Endothelial cell of umbilical vein (primary cell): ENCODE measurements around the gene RALGPS1. TPM values are rescaled to one million over a fixed set of nuclear protein-coding genes. Genes with fewer than 3 reads are reported as not detected.

ENCODE experiments used
- BruUV-seq: library from RNA; stranded (reverse); fragments of 400-500 nt; replicated peaks from 2 replicates; lab custom pipeline; 2021; lab: Mats Ljungman, UMichigan
- CTCF ChIA-PET: fragments of 300-600, 350-600 bp; sonication (Branson Sonifier 250); formaldehyde crosslinking; loops from one replicate; lab custom pipeline; 2021; ENCODE audit warnings: antibody characterized with exemption, inconsistent platforms; lab: Charles Lee
- POLR2A ChIA-PET: fragments of 300-600, 350-600 bp; sonication (Branson Sonifier 250); formaldehyde crosslinking; loops from one replicate; lab custom pipeline; 2021; ENCODE audit warnings: antibody characterized with exemption, inconsistent platforms; lab: Charles Lee
- DNase-seq: peaks from one replicate; pipeline ENCODE4 v3.0.0-alpha.2; 2011; ENCODE audit warnings: low read depth, low spot score
- FAIRE-seq: peaks from 2 replicates; lab custom pipeline; 2011; peaks lifted over from hg19 to GRCh38; lab: Jason Lieb, UNC
- H2AFZ ChIP-seq: 2 replicates; pipeline ENCODE4 v1.6.0; 2012; ENCODE audit warnings: low read depth, low read length, control low read depth, inconsistent platforms
- H3K27ac ChIP-seq: 2 replicates; pipeline ENCODE4 v1.5.1; 2011; ENCODE audit warnings: low read depth, mild to moderate bottlenecking, control low read depth, low read length, moderate library complexity; ENCODE audit not compliant: insufficient read depth
- H3K27me3 ChIP-seq, 2 experiments: 2 replicates each; pipeline versions ENCODE4 v1.6.0 to v1.6.1; 2011; ENCODE audit warnings: low read length in 2 of 2, mixed read lengths in 1 of 2; ENCODE audit not compliant: control insufficient read depth in 2 of 2, insufficient read depth in 2 of 2
- H3K36me3 ChIP-seq, 2 experiments: 2 replicates in 1 of 2; 3 replicates in 1 of 2; pipeline ENCODE4 v1.5.1; 2011; ENCODE audit warnings: low read length in 2 of 2, mild to moderate bottlenecking in 1 of 2, moderate library complexity in 1 of 2; ENCODE audit not compliant: control insufficient read depth in 2 of 2, insufficient read depth in 2 of 2; ENCODE audit errors: extremely low read depth in 1 of 2
- H3K4me1 ChIP-seq: 3 replicates; pipeline ENCODE4 v1.5.1; 2011; ENCODE audit warnings: mild to moderate bottlenecking, low read length; ENCODE audit not compliant: control insufficient read depth, insufficient read depth; ENCODE audit errors: extremely low read depth
- H3K4me2 ChIP-seq: 2 replicates; pipeline ENCODE4 v1.6.1; 2011; ENCODE audit warnings: low read length, control low read depth, mixed read lengths; ENCODE audit not compliant: insufficient read depth
- H3K4me3 ChIP-seq, 3 experiments: fragments of 200-600 bp in 1 of 3; sonication (generic), shearing (Covaris generic) in 1 of 3; replicated peaks in 1 of 3; 2 replicates each; pipeline ENCODE4 v1.5.1; 2011 to 2016; ENCODE audit warnings: control low read depth in 3 of 3, low read length in 3 of 3, mild to moderate bottlenecking in 2 of 3, inconsistent platforms in 1 of 3, low read depth in 1 of 3, moderate library complexity in 1 of 3; ENCODE audit not compliant: insufficient read depth in 1 of 3
- H3K79me2 ChIP-seq: 2 replicates; pipeline ENCODE4 v1.6.0; 2012; ENCODE audit warnings: low read length, inconsistent platforms; ENCODE audit not compliant: control insufficient read depth, insufficient read depth
- H3K9ac ChIP-seq: replicated peaks from 2 replicates; pipeline ENCODE3; 2011; ENCODE audit warnings: low read length, control low read depth; ENCODE audit not compliant: insufficient read depth; ENCODE audit errors: extremely low read depth
- H3K9me1 ChIP-seq: replicated peaks from 3 replicates; pipeline ENCODE4 v1.6.0; 2011; ENCODE audit warnings: mild to moderate bottlenecking, low read length; ENCODE audit not compliant: control insufficient read depth, insufficient read depth; ENCODE audit errors: extremely low read depth
- H3K9me3 ChIP-seq: replicated peaks from 2 replicates; pipeline ENCODE4 v1.5.1; 2012; ENCODE audit warnings: low read length, inconsistent platforms; ENCODE audit not compliant: control insufficient read depth, insufficient read depth
- H4K20me1 ChIP-seq: replicated peaks from 2 replicates; pipeline ENCODE3; 2011; ENCODE audit warnings: mild to moderate bottlenecking, low read length; ENCODE audit not compliant: control insufficient read depth, insufficient read depth; ENCODE audit errors: extremely low read depth
- EZH2 ChIP-seq: IDR thresholded peaks from 2 replicates; pipeline ENCODE4 v1.6.1; 2012; ENCODE audit warnings: borderline replicate concordance, low read depth, mild to moderate bottlenecking, moderate library complexity, low read length, inconsistent platforms; ENCODE audit not compliant: severe bottlenecking
- FOS ChIP-seq: IDR thresholded peaks from 2 replicates; pipeline ENCODE4 v1.6.1; 2011; ENCODE audit warnings: mild to moderate bottlenecking, low read length, moderate library complexity, borderline replicate concordance; ENCODE audit not compliant: insufficient read depth
- GATA2 ChIP-seq: IDR thresholded peaks from 2 replicates; pipeline ENCODE4 v1.7.0; 2011; ENCODE audit warnings: low read depth, mild to moderate bottlenecking, moderate library complexity, mixed read lengths, low read length; ENCODE audit not compliant: insufficient read length, insufficient read depth
- JUN ChIP-seq: IDR thresholded peaks from 2 replicates; pipeline ENCODE4 v1.6.1; 2011; ENCODE audit warnings: borderline replicate concordance, low read depth; ENCODE audit not compliant: insufficient read length, insufficient read depth
- MYC ChIP-seq: IDR thresholded peaks from one replicate; pipeline ENCODE4 v1.6.1; 2011; ENCODE audit warnings: mild to moderate bottlenecking, low read depth, low read length
- POLR2A ChIP-seq: IDR thresholded peaks from 2 replicates; pipeline ENCODE4 v1.6.1; 2012; ENCODE audit warnings: low read depth, mild to moderate bottlenecking, control low read depth, low read length
- POLR2AphosphoS5 ChIP-seq: IDR thresholded peaks from 2 replicates; pipeline ENCODE4 v1.6.1; 2012; ENCODE audit warnings: low read depth, mild to moderate bottlenecking, control low read depth, low read length, moderate library complexity; ENCODE audit not compliant: insufficient read depth
- dilution Hi-C: fragments of 300-500 bp; cut with MboI; formaldehyde crosslinking; loops from one replicate; pipeline ENCODE4 v1.15.0; 2019; ENCODE audit warnings: low sequenced_read_pairs; ENCODE audit not compliant: extremely low pct_ligation_motif_present
- intact Hi-C: fragments of 100-400 bp; cut with micrococcal nuclease; formaldehyde crosslinking; loops from one replicate; pipeline ENCODE4 v1.10.0; 2022
- polyA plus RNA-seq, 4 experiments: library from polyadenylated mRNA; depleted of rRNA in 3 of 4; stranded (reverse) in 3 of 4; unstranded in 1 of 4; fragments of >200 nt; gene quantifications; 2 replicates each; pipeline versions ENCODE4 v1.2.1 to v1.2.3, GENCODE V29; 2011 to 2012; ENCODE audit warnings: missing spikeins in 1 of 4
- total RNA-seq: library from RNA; stranded (reverse); gene quantifications from 2 replicates; pipeline ENCODE4 v1.2.3, GENCODE V29; 2021
- TF ChIP-seq, protein P1 (sequence below): IDR thresholded peaks from 2 replicates; pipeline ENCODE4 v1.6.1; 2011; ENCODE audit not compliant: insufficient read depth, insufficient read length
- TF ChIP-seq, protein P2 (sequence below), 2 donors: IDR thresholded peaks; 1 replicate in 1 of 2; 2 replicates in 1 of 2; pipeline ENCODE4 v1.5.1; 2011; ENCODE audit warnings: low read length in 2 of 2, mild to moderate bottlenecking in 2 of 2, moderate library complexity in 2 of 2, control low read depth in 1 of 2, inconsistent platforms in 1 of 2, low read depth in 1 of 2; ENCODE audit not compliant: insufficient read depth in 1 of 2; ENCODE audit errors: extremely low read depth in 1 of 2

RALGPS1 gene
- total and polyA plus RNA-seq, 2 donors (not counting 3 experiments of a cell fraction or from before 2014, with no cell fraction given), result 3.8 to 5.5 TPM

DNA sequence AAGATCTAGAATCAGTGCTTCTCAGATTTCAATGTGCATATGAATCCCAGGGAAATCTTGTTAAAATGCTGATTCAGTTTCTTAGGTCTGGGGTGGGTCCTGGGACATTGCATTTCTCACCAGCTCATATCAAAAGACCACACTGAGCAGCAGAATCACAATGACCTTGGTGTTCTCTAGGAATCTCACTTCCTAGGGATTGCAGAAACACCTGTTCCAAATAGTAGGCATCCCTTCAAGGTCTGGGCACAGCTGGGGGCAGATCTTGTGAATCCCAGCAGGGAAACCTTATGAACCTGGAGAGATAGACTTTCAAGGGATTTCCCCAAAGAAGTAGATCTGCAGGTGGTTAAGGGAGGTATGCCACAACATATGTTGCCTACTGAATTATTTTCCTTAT, 341.1 kb downstream of the RALGPS1 start:
- BruUV-seq, result no TSS peak
- no peak for FAIRE-seq

DNA sequence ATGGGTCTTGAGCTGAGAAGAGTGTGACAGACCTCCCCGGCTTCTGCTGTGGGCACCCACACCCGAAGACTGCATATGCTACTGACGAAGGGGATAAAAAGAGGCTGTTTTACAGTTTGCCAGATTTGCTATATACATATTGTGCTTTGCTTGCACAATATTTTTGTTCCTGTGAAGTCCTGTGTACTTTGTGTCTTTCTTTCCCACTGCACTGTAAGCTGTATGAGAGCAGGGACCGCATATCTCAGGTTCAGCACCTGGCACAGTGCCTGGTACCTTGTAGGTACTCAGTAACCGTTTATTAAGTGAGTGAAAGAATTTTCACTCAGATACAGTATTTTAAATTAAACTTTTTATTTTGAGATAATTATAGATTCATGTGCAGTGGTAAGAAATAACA, 341.7 kb downstream of the RALGPS1 start:
- Histone ChIP-seq H2AFZ (no peak overlapping the region), H3K4me3 (no peak overlapping the region), H3K27me3 (no peaks in the 10 kb centered on the region), H3K4me2 (no peak overlapping the region), H3K9me3 (no peaks in the 10 kb centered on the region), H3K9ac (no peak overlapping the region), H3K79me2 (no peaks in the 10 kb centered on the region), H3K9me1 (no peaks in the 10 kb centered on the region), H3K36me3 (no peaks in the 10 kb centered on the region), H3K4me1 (no peaks in the 10 kb centered on the region), H4K20me1 (no peaks in the 10 kb centered on the region), H3K27ac (no peak overlapping the region)
- no peak for FAIRE-seq
- ChIA-PET CTCF (no interaction called here), POLR2A (no interaction called here)
- DNase-seq, result no peak
- TF ChIP-seq FOS (no peak), POLR2A (no peak), POLR2AphosphoS5 (no peak), MYC (no peak), GATA2 (no peak), JUN (no peak), EZH2 (no peak)
- TF ChIP-seq, protein P1, sequence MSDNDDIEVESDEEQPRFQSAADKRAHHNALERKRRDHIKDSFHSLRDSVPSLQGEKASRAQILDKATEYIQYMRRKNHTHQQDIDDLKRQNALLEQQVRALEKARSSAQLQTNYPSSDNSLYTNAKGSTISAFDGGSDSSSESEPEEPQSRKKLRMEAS, result no peak
- TF ChIP-seq, protein P2, sequence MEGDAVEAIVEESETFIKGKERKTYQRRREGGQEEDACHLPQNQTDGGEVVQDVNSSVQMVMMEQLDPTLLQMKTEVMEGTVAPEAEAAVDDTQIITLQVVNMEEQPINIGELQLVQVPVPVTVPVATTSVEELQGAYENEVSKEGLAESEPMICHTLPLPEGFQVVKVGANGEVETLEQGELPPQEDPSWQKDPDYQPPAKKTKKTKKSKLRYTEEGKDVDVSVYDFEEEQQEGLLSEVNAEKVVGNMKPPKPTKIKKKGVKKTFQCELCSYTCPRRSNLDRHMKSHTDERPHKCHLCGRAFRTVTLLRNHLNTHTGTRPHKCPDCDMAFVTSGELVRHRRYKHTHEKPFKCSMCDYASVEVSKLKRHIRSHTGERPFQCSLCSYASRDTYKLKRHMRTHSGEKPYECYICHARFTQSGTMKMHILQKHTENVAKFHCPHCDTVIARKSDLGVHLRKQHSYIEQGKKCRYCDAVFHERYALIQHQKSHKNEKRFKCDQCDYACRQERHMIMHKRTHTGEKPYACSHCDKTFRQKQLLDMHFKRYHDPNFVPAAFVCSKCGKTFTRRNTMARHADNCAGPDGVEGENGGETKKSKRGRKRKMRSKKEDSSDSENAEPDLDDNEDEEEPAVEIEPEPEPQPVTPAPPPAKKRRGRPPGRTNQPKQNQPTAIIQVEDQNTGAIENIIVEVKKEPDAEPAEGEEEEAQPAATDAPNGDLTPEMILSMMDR (IDR thresholded peaks at IDR 0.05; ENCODE audit: extremely low read depth in 1 of 2, insufficient read depth in 1 of 2, low read depth in 1 of 2, low read length in 2 of 2), result no peak
- BruUV-seq, result no TSS peak
- intact Hi-C loops, result no loop called here
- dilution Hi-C loops, result no loop called here

More for the DNA sequence above, 341.1 kb downstream of the RALGPS1 start:
- Histone ChIP-seq H3K79me2 (no peaks in the 10 kb centered on the region), H3K4me1 (no peaks in the 10 kb centered on the region), H3K27ac (no peak overlapping the region), H4K20me1 (no peaks in the 10 kb centered on the region), H2AFZ (no peak overlapping the region), H3K9me1 (no peaks in the 10 kb centered on the region), H3K4me3 (no peak overlapping the region), H3K9me3 (no peaks in the 10 kb centered on the region), H3K36me3 (no peaks in the 10 kb centered on the region), H3K27me3 (no peaks in the 10 kb centered on the region), H3K9ac (no peak overlapping the region), H3K4me2 (no peak overlapping the region)
- ChIA-PET CTCF (no interaction called here), POLR2A (no interaction called here)
- intact Hi-C loops, result no loop called here
- dilution Hi-C loops, result no loop called here
- TF ChIP-seq POLR2AphosphoS5, result no peak
- TF ChIP-seq, protein P1, result no peak
- DNase-seq, result no peak
